Measurements from ENCODE around the gene TNXB.

TNXB gene

GRCh38 chr6:32105433-32105832 is 3.7 kb downstream of the TNXB start:
- TF ChIP-seq, protein P1, sequence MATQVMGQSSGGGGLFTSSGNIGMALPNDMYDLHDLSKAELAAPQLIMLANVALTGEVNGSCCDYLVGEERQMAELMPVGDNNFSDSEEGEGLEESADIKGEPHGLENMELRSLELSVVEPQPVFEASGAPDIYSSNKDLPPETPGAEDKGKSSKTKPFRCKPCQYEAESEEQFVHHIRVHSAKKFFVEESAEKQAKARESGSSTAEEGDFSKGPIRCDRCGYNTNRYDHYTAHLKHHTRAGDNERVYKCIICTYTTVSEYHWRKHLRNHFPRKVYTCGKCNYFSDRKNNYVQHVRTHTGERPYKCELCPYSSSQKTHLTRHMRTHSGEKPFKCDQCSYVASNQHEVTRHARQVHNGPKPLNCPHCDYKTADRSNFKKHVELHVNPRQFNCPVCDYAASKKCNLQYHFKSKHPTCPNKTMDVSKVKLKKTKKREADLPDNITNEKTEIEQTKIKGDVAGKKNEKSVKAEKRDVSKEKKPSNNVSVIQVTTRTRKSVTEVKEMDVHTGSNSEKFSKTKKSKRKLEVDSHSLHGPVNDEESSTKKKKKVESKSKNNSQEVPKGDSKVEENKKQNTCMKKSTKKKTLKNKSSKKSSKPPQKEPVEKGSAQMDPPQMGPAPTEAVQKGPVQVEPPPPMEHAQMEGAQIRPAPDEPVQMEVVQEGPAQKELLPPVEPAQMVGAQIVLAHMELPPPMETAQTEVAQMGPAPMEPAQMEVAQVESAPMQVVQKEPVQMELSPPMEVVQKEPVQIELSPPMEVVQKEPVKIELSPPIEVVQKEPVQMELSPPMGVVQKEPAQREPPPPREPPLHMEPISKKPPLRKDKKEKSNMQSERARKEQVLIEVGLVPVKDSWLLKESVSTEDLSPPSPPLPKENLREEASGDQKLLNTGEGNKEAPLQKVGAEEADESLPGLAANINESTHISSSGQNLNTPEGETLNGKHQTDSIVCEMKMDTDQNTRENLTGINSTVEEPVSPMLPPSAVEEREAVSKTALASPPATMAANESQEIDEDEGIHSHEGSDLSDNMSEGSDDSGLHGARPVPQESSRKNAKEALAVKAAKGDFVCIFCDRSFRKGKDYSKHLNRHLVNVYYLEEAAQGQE (IDR thresholded peaks at IDR 0.05; ENCODE audit: insufficient read depth in 1 of 2, low read depth in 2 of 2, low read length in 2 of 2), result peak; percentile 95 to 99
- TF ChIP-seq SIN3A (IDR thresholded peaks at IDR 0.05; ENCODE audit: borderline replicate concordance, insufficient read depth, low read length), result peak; percentile 98
- TF ChIP-seq FOXP2 (optimal IDR thresholded peaks at IDR 0.05; ENCODE audit: borderline replicate concordance, extremely low read depth, extremely low read length, insufficient read depth), result no peak
- TF ChIP-seq TAF1 (IDR thresholded peaks at IDR 0.05; ENCODE audit: borderline replicate concordance, insufficient read depth, low read length), result no peak

- no peak for TF ChIP-seq TAF1 (IDR thresholded peaks at IDR 0.05; ENCODE audit: borderline replicate concordance, insufficient read depth, low read length)
- TF ChIP-seq, protein P1 (IDR thresholded peaks at IDR 0.05; ENCODE audit: insufficient read depth in 1 of 2, low read depth in 2 of 2, low read length in 2 of 2), result no peak
- no peak for TF ChIP-seq SIN3A (IDR thresholded peaks at IDR 0.05; ENCODE audit: borderline replicate concordance, insufficient read depth, low read length)
- TF ChIP-seq FOXP2 (optimal IDR thresholded peaks at IDR 0.05; ENCODE audit: borderline replicate concordance, extremely low read depth, extremely low read length, insufficient read depth), result no peak
- TF ChIP-seq POLR2AphosphoS5 (IDR thresholded peaks at IDR 0.05; ENCODE audit: low read depth, low read length), result no peak
Observed at GRCh38 chr6:32102255-32102654, 6.9 kb downstream of the TNXB start.

- TF ChIP-seq TAF1 (IDR thresholded peaks at IDR 0.05; ENCODE audit: borderline replicate concordance, insufficient read depth, low read length), result no peak
- TF ChIP-seq FOXP2 (optimal IDR thresholded peaks at IDR 0.05; ENCODE audit: borderline replicate concordance, extremely low read depth, extremely low read length, insufficient read depth), result no peak
- TF ChIP-seq, protein P1 (IDR thresholded peaks at IDR 0.05; ENCODE audit: insufficient read depth in 1 of 2, low read depth in 2 of 2, low read length in 2 of 2), result no peak
- TF ChIP-seq SIN3A (IDR thresholded peaks at IDR 0.05; ENCODE audit: borderline replicate concordance, insufficient read depth, low read length), result no peak
- no peak for TF ChIP-seq POLR2AphosphoS5 (IDR thresholded peaks at IDR 0.05; ENCODE audit: low read depth, low read length)
Observed at GRCh38 chr6:32097364-32097763, 11.8 kb downstream of the TNXB start.

DNA sequence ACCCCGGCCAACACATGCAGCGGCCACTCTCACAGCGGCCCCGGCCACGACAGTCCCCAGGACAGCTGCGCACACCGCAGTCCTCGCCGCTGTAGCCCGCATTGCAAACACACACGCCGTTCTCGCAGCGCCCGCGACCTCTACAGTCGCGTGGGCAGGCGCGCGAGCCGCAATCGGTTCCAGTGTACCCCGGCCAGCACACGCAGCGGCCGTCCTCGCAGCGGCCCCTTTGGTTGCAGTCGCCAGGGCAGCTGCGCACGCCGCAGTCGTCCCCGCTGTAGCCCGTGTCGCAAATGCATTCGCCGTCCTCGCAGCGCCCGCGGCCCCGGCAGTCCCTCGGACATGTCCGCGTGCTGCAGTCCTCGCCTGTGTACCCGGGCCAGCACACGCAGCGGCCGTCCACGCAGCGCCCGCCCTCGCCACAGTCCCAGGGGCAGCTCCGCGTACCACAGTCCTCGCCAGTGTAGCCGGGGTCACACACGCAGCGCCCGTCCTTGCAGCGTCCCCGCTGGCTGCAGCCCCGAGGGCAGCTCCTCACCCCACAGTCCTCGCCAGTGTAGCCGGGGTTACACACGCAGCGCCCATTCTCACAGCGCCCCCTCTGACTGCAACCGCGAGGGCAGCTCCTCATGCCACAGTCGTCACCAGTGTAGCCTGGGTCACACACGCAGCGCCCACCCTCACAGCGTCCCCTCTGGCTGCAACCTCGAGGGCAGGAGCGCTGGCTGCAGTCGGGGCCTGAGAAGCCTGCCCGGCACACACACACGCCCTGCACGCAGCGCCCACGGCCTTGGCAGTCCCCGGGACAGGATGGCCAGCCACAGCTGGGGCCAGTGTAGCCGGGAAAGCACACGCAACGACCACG is 12.5 kb downstream of the TNXB start:
- TF ChIP-seq TAF1 (IDR thresholded peaks at IDR 0.05; ENCODE audit: borderline replicate concordance, insufficient read depth, low read length) (no peak), SIN3A (IDR thresholded peaks at IDR 0.05; ENCODE audit: borderline replicate concordance, insufficient read depth, low read length) (no peak), FOXP2 (optimal IDR thresholded peaks at IDR 0.05; ENCODE audit: borderline replicate concordance, extremely low read depth, extremely low read length, insufficient read depth) (no peak), POLR2AphosphoS5 (IDR thresholded peaks at IDR 0.05; ENCODE audit: low read depth, low read length) (no peak)
- TF ChIP-seq, protein P1 (IDR thresholded peaks at IDR 0.05; ENCODE audit: insufficient read depth in 1 of 2, low read depth in 2 of 2, low read length in 2 of 2), result no peak
